Cerebellar cortex (tissue), 1 donor: ENCODE results near the gene DDHD1.

Experiments used
- DNase-seq: peaks from one replicate; pipeline ENCODE4 v3.0.0-alpha.2; 2015; ENCODE audit warnings: low spot score

DDHD1 gene

GRCh38 chr14:53034036-53034435 lies 119.1 kb downstream of the DDHD1 start:
- DNase-seq: no peak

- no peak for DNase-seq
Observed at GRCh38 chr14:53032838-53033390, 120.2 kb downstream of the DDHD1 start.

DNA sequence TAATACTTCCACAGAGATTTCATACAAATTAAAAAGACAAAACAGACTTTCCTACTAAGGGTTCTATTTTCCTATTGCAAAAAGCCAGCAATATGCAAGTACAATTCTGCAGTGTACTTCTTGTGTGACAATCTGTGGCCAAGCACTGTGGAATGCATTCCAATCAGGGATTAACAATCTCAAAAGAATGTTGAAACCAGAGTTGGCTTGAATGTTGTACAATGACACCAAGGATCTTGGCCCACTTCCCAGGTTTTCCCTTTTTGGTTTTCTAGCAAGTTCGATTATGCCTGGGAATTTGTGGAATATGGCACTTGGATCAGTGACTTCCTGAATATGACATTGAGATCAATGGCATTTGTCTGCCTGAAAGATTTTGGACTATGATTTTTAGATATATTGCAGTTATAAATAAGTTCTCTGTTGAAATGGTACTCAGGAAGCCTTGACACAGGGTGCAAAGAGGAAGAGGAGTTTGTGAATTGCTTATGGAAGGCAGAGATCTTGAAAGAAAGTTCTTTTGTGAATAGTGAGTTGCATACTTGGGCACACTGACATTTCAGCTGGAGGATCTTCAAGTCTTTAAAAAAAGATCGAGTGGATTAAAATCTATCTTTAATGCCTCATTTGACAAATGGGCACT lies 120.8 kb downstream of the DDHD1 start:
- DNase-seq: no peak

- no peak for DNase-seq
Observed at GRCh38 chr14:53027562-53027961, 125.6 kb downstream of the DDHD1 start.

DNA sequence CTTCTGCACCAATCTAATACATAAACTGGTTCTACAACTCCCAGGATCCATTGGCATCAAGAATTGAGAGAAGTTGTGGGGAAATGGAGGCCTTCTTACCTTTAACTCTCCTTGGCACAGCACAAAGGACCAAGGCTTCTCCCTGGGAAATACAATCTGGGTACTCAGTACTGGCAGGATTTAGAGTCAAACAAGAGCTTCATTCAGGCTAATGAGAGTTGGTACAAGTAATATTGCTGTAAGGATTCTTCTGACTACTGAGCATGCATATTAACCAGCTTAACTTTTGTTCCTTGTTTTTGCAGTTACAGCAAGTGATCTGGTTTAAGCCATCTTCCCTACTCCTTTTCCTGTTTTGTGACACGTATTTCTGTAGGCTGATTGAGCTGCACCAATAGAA lies 126.1 kb downstream of the DDHD1 start:
- no peak for DNase-seq

GRCh38 chr14:53023325-53023724 lies 129.8 kb downstream of the DDHD1 start:
- no peak for DNase-seq

DNA sequence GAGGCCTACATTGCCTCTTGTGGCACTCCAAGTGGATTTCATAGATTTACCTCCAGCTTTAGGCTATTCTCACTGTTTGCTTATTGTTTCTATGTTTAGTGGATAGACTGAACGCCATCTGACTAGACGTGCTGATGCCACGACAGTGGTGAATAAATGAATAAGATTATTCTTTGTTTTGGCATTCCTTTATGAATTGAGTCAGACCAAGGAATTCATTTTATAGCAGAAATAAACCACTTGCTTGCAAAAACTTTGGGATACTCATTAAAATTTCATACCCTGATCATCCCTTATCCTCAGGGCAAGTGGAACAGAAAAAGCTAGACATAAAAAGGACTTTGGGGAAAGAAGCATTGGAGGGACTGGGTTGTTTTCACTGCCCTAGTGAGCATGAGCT lies 130.5 kb downstream of the DDHD1 start:
- no peak for DNase-seq

- DNase-seq: no peak
Observed at GRCh38 chr14:53020193-53020932, 132.8 kb downstream of the DDHD1 start.

GRCh38 chr14:53019406-53019805 lies 133.7 kb downstream of the DDHD1 start:
- no peak for DNase-seq

DNA sequence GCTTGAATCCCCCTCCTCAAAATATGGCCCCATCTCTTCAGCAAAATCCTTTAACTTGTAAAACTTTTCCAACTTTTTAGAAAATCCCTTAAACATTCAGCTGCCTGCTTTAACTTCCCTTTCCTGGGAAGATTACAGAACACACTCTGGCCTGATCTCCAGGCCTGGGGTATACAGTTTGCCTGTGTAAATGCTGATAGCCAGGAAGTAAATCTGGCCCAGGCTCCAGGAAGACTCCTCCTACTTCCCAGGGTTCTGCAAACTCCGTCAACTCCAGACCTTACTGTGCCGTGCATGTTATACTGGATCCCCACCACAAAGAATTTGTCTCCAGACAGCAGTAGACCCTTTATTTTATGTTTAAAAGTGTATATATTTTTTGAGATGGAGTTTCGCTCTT lies 135.3 kb downstream of the DDHD1 start:
- DNase-seq: no peak

DNA sequence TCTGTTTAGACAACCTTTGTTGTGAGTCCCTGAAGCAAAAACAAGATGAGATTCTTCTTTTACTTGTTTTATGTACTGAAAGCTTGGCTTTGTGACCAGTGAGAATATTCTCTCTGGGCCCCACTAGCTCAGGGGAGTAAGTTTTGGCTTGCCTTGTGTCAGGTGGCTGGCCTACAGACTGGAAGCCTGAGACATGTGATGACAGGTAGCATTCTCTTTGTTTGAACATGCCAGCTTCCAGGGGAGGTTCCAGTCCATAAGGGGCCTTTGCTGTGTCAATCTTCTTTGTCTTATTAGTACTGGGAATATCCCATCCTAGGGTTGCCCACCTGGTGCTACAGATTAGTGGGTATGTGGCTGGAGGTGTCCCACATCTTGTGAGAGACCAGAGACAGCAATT lies 136.2 kb downstream of the DDHD1 start:
- no peak for DNase-seq

DNA sequence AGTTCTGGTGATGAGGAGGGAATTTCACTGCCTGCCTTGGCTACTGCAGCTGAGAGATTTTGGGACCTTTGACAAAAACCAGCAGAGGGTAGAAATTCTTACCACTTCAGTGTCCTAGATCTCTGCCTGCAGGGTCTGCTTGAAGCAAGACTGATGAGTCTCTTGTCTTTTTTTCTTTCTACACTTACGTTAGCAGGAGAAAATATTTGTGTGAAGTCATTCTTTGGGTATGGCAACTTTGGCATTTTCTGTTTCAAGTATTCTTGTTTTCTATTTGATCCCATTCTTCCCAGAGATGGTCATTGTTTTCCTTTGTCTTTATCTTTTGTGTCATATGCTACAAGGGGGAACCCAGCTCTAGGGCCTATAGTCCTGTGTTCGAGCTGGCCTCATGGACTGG lies 136.6 kb downstream of the DDHD1 start:
- no peak for DNase-seq

GRCh38 chr14:53011053-53011462 lies 142.1 kb downstream of the DDHD1 start:
- DNase-seq: no peak

DNA sequence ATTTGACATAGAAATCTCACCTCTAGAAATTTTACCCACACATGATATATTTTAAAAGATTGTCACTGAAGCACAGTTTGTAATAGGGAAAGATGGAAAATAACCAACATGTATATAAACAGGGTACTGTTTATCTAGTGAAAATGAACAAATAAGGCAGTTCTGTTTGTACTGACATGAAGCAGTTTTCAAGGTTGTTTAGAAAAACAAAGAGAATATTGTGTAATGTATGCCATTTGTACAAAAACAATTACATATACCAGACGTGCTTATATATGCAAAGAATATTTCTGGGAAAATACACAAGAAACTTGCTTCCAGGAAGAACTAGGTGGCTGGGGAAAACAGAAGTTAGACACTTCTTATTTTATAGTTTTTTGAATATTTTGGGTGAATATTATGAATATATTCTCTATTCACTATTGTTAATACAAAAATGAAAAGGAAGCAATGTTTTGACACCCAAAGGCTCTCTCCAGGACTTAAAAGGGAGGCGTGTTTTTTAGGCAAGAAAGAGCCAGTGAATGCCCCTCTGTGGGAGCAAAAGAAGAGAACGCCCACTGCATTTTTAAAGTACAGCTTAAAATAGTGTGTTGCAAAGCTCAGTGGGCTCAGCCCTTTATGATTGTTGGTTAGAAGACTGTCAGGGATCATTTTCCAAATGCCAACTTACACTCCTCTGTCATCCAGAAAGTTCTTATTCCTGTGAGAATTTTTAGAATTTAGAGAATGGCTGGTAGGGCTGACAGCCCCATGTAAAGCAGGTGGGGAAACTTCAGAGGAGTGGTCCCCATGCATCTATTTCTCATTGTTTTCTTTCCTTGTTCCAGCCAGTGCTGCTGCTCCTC lies 142.7 kb downstream of the DDHD1 start:
- no peak for DNase-seq

GRCh38 chr14:53006931-53007562 lies 146.1 kb downstream of the DDHD1 start:
- no peak for DNase-seq

DNA sequence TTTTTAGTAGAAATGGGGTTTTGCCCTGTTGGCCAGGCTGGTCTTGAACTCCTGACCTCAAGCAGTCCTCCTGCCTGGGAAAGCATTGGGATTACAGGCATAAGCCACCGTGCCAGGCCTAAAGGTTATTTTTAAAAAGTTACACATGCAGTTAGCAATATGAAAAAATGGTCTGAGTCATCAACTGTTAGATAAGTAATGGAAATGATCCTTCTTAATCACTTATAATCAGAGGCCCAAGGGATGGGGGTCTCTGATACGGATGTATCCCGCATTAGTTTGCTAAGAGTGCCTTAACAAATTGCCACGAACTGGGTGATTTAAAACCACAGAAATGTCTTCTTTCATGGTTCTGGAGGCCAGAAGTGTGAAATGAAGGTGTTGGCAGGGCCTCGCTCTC lies 148.1 kb downstream of the DDHD1 start:
- no peak for DNase-seq

- no peak for DNase-seq
Observed at GRCh38 chr14:53003776-53004175, 149.3 kb downstream of the DDHD1 start.

DNA sequence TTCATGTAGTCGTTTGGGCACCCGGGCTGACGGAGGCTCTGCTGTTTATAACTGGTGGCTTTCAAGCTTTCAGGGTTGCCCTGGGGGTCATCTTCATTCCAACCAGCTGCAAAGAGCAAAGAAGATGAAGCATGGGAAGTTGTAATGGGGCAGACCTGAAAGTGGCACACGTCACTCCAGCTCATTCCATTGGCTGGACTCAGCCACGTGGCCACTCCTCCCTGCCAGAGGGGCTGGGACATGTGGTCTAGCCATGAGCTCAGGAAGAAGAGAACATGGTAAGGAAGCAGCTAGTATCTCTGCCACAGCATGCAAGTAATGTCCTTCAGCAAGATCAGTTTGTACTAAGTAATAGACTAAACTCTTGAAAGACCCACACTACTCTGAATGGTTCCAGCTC lies 150.5 kb downstream of the DDHD1 start:
- no peak for DNase-seq

DNA sequence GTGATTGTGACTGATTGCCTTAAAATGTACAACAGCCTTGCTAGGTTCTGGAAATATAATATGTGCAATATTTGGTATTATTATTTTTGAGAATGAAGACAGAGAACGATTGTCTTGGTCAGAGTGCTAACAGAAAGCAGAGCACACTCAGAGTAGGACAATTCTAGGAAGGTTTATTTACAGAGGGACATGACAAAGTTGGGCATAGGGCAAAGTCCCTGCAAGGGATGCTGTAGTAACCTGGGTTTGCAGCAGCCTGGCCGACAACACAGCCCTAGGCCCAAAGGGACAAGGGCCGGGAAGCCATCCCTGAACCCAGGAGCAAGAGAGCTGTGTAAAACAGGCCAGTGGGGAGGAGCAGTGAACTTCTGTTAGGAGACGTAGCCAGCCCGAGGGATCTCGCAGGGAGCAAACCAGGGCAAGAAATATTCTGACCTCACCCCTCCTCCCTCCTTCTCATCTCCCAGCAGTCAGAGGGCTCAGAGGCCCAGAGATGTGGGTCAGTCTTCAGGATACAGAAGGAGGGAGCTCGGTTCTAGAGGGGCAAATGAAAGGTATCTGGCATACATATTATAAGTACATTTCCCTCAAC lies 151.2 kb downstream of the DDHD1 start:
- no peak for DNase-seq

GRCh38 chr14:52998376-52999015 lies 154.6 kb downstream of the DDHD1 start:
- DNase-seq: no peak

- no peak for DNase-seq
Observed at GRCh38 chr14:52996493-52996892, 156.6 kb downstream of the DDHD1 start.
